ENCODE measurements around the gene CACNG1.

CACNG1 gene

DNA sequence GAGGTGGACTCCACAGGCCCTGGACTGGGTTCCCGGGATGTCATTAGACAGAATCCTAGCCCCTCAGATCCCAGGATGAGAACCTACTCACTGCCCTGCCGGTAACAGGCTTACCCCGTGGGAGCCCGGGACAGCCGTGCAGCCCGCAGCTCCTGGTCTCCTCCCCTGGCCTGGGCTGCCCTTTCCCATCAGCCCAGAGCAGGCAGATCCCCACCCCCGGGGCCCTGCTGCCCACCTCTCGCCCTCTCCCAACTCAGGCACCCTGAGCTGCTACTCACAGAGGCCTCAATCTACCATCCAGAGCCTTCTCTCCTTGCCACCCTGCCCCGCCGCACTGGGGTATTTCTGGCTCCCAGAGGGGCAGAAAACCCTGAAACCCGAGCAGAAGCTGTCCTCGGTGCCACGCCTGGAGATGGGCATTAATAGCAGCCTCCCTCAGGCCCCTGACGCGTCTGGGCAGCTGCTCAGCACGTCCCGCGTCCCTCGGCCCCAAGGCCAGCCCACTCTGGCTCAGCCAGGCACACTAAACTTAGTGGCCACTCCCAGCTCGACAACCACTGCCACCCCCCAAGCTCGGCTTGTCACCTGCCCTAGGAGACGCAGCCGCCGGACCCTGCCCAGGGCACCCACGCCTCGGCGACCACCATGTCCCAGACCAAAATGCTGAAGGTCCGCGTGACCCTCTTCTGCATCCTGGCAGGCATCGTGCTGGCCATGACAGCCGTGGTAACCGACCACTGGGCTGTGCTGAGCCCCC, at the start of gene CACNG1:
CACNG1 (plus strand) TSS at position 539 of the 757 bp plus-strand sequence; CDS start at position 646, 107 bp downstream.
- DNase-seq = no peak

DNA sequence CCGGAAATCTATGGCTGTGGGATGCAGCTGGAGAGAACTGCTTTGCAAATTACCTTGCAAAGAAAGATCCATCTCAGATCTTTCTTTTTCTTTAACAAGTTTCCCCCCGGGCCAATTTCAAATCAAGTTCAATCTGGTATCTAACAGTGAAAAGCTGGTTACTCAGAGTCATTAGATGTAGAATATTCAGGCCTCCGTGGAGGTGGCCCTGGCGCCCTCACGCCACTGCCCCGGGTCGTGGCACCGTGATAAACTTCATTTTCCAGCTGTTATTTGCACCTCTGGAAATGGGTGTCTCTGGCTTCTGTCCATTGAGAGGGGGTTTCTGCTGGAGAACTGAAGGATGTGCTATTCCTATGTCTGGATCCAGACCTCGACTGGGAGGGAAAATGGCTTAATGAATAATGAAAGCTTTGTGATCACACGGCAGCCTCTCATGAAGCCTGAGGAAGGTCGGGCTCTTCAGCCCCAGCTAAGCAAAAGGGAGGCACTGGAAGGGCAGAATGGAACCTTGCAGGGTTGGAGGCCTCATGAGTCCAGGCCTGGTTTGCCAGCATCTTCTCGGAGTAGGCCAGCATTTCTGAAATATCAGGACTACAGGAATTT, 49.3 kb upstream of the CACNG1 start:
- DNase-seq = no peak

- no peak for DNase-seq
Measured at GRCh38 chr17:66995944-66996343, 48.4 kb upstream of the CACNG1 start.

DNA sequence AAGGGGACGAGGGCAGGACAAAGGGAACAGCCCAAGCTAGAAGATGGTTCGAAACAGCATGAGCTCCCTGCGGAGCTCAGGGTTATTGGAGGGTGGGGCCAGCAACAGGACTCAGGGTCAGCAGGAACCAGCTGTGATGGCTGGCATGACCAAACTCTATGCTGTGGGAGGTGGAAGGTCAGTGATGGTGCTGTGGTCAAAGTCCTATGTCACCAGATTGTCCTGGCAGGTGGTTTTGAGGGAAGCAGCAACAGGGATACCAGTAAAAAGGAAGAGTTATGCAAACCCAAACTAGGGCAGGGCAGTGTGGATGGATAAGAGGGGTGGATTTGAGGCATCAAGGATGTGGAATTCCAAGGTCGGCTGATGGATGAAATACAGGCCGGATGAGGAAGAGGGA, 47.4 kb upstream of the CACNG1 start:
- DNase-seq = no peak

- no peak for DNase-seq
Measured at GRCh38 chr17:67003231-67003630, 41.1 kb upstream of the CACNG1 start.

DNA sequence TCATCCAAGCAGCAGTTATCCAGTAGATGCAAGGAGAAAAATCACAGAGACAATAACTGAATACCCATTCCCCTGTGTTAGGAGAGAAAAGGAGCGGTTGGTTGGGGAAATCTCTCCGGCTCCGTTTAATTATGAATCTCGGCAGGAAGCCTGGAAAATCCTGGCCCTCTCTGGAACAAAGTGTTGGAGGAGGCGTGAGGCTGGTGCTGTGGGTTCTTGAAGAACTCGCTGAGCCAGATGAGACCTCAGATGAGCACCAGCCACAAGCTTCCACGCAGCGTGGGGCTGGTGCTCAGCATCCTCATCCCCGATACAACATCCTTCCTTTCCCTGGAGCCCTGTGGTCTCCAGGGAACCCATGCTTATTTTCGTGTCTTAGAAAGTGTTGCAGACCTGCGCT, 40.2 kb upstream of the CACNG1 start:
- no peak for DNase-seq

GRCh38 chr17:67007266-67007665, 37.1 kb upstream of the CACNG1 start:
- DNase-seq = no peak

DNA sequence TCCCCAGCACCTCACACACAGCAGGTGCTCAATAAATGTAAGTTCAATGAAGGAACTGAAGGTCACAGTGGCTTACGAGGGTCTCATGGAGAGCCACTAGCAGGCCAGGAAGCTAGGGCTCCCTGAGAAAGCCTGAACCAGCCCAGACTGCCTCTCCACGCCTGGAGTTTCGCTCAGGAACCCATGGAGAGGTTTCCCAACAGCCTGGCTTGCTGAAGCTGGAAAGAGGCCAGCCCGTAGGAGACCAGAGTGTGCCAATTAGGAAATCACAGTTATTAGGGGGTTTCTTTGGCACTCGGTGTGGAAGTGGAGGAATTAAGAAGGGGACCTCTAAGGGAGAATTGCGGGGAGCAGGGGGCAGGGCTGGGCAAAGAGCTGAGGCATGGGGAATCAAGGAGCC, 36.3 kb upstream of the CACNG1 start:
- DNase-seq = no peak

DNA sequence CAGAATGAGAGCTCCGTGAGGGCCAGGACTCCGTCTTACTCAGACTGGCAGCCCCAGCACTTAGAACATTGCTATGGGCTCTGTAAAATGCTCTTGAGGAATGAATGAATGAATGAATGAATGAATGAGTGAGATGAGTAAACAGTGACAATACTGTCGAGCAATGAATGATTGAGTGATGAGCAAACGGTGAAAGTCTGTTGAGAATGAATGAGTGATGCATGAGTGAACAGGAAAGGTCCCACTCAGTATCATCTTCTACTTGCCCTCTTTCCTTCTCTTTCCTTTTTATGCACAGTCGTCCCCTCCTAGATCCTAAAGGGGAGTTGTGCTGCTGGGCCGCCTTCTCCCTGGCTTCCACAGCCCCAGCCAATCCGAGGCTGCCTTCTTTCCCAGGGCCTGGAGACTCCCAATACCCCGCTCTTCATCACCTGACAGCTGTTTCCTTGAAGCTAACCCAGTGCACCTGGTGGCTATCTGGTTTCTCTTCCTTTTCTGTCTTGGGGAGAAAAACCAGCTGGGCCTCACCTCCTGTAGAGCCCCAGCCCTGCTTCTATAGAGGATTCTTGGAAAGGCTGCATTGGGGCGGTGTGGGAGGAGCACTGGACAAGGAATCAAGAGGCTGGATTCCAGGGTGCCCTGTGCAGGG, 32.7 kb upstream of the CACNG1 start:
- no peak for DNase-seq

GRCh38 chr17:67013891-67014290, 30.5 kb upstream of the CACNG1 start:
- no peak for DNase-seq

DNA sequence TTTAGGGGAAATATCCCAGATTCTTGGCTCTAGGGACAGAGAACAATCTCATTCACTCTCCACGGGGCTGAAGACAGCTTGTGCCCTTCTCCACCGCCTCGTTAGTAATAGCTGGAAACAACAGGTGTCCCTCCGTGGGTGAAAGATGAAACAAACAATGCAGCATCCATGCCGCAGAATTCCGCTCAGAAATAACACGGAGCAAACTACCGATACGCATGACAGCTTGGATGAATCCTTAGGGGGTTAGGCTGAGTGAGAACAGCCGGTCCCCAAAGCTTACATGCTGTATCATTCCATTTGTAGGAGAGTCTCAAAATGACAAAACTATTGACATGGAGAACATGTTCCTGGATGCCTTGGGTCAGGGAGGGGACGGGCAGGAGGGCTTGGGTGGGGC, 29.4 kb upstream of the CACNG1 start:
- no peak for DNase-seq

DNA sequence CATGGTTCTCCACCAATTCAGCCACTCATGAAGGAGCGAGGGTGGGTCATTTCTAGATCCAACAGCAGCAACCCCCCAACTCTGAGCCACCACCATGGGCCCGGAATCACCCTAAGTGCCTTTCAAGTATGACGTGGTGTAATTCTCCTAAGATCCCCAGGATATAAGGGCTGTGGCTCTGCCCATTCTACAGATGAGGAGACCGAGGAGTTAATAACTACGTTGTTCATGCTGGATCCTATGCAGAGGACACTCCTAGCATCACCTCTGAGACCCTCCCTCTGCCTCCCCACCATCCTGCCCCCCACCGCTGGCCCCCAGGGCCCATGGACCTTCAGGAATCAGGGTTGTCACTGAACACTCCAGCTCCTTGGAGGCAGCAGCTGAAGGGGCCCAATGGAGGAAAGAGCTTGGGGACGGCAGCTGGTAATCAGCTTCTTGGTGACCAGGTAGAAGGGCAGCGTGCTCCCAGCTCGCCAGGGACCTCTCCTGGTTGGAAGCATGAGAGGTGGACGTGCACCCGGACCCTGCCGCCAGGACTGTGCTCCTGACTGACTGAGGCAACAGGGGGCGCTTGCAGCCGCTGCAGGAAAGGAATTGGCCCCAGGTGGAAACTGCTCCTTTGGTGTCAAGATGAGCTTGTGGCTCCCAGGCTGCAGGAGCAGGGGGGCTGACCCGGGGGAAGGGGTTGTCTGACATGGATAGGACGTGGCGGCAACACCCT, 28.2 kb upstream of the CACNG1 start:
- DNase-seq = no peak

GRCh38 chr17:67017910-67018309, 26.4 kb upstream of the CACNG1 start:
- DNase-seq = no peak

GRCh38 chr17:67018471-67019434, 25.6 kb upstream of the CACNG1 start:
- no peak for DNase-seq

GRCh38 chr17:67019809-67020208, 24.5 kb upstream of the CACNG1 start:
- DNase-seq = no peak

DNA sequence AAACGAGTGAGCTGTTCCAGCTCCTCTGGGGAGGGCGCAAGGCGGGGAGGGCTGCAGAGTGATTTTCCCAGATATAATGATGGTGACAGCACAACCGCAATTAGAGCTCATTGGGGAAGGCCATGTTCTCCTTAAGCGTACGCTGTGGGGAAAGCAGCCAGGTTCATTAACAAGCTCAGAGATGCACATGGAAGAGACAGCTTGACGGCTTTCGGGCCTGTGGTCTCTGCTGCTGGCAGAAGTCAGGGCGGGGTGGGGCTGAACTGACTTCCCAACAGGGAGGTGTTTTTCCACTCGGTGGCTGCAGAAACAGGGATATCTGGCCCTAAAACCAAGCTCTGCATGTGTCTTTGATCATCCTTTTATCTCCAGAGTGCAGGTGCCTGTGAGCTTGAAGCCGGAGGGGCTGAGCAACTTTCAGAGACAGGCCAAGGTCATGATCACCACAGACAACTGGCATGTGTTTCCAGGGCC, 24.0 kb upstream of the CACNG1 start:
- DNase-seq = no peak

GRCh38 chr17:67021196-67021595, 23.2 kb upstream of the CACNG1 start:
- DNase-seq = no peak

GRCh38 chr17:67021743-67022450, 22.5 kb upstream of the CACNG1 start:
- DNase-seq = no peak

DNA sequence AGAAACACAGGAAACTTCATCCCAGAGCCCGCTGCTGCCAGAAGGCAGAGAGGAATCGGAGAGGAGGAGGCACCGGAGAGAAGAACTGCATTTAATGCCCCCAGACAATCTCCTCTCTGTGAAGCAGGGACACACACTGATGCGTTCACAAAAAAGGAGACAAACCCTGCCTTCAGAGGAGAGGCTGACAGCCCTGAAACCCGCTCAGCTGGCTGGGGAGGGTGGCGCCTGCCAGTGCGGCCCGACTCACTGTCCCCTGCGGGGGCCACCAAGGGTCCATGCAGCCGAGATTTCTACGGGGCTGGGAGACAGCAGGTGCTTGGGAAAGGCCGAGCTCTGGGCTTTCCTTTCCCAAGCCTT, 21.9 kb upstream of the CACNG1 start:
- no peak for DNase-seq

GRCh38 chr17:67024736-67025135, 19.6 kb upstream of the CACNG1 start:
- DNase-seq = no peak

- no peak for DNase-seq
Measured at GRCh38 chr17:67025216-67025792, 19.1 kb upstream of the CACNG1 start.

Data from hematopoietic multipotent progenitor cell treated with erythropoietin and hydrocortisone succinate and interleukin-3 and kit ligand, for 8 days (in vitro differentiated cells).